ENCODE results near the gene PPFIA4.

PPFIA4 gene

GRCh38 chr1:203057911-203058675, 31.8 kb downstream of the PPFIA4 start:
- DNase-seq (ENCODE audit: low spot score), result no peak

- DNase-seq (ENCODE audit: low spot score), result no peak
These were observed 32.3 kb downstream of the PPFIA4 start for GRCh38 chr1:203058676-203058935.

- no peak for DNase-seq (ENCODE audit: low spot score)
These were observed 33.2 kb downstream of the PPFIA4 start for GRCh38 chr1:203059485-203059884.

- DNase-seq (ENCODE audit: low spot score), result no peak
These were observed 33.8 kb downstream of the PPFIA4 start for GRCh38 chr1:203060115-203060514.

- no peak for DNase-seq (ENCODE audit: low spot score)
These were observed 37.0 kb downstream of the PPFIA4 start for GRCh38 chr1:203063287-203063686.

- DNase-seq (ENCODE audit: low spot score), result no peak
These were observed 38.9 kb downstream of the PPFIA4 start for GRCh38 chr1:203065191-203065590.

- no peak for DNase-seq (ENCODE audit: low spot score)
These were observed 39.7 kb downstream of the PPFIA4 start for GRCh38 chr1:203065986-203066385.

GRCh38 chr1:203066965-203067364, 40.7 kb downstream of the PPFIA4 start:
- no peak for DNase-seq (ENCODE audit: low spot score)

GRCh38 chr1:203069030-203069747, 42.9 kb downstream of the PPFIA4 start:
- no peak for DNase-seq (ENCODE audit: low spot score)

GRCh38 chr1:203072002-203072602, 45.8 kb downstream of the PPFIA4 start:
- no peak for DNase-seq (ENCODE audit: low spot score)

- no peak for DNase-seq (ENCODE audit: low spot score)
These were observed 46.6 kb downstream of the PPFIA4 start for GRCh38 chr1:203072911-203073310.

GRCh38 chr1:203073469-203073868, 47.2 kb downstream of the PPFIA4 start:
- DNase-seq (ENCODE audit: low spot score), result no peak

- DNase-seq (ENCODE audit: low spot score), result no peak
These were observed 48.3 kb downstream of the PPFIA4 start for GRCh38 chr1:203074610-203075009.

- no peak for DNase-seq (ENCODE audit: low spot score)
These were observed 49.1 kb downstream of the PPFIA4 start for GRCh38 chr1:203075236-203076030.

- no peak for DNase-seq (ENCODE audit: low spot score)
These were observed 49.8 kb downstream of the PPFIA4 start for GRCh38 chr1:203076031-203076511.

GRCh38 chr1:203077367-203077766, 51.1 kb downstream of the PPFIA4 start:
- DNase-seq (ENCODE audit: low spot score), result no peak

GRCh38 chr1:203077956-203078355, 51.7 kb downstream of the PPFIA4 start:
- DNase-seq (ENCODE audit: low spot score), result no peak

GRCh38 chr1:203078478-203078877, 52.2 kb downstream of the PPFIA4 start:
- no peak for DNase-seq (ENCODE audit: low spot score)

GRCh38 chr1:203080456-203080855, 54.2 kb downstream of the PPFIA4 start:
- no peak for DNase-seq (ENCODE audit: low spot score)

GRCh38 chr1:203081465-203082230, 55.4 kb downstream of the PPFIA4 start:
- DNase-seq (ENCODE audit: low spot score), result no peak

GRCh38 chr1:203082231-203082505, 55.9 kb downstream of the PPFIA4 start:
- no peak for DNase-seq (ENCODE audit: low spot score)

All from hematopoietic multipotent progenitor cell treated with erythropoietin and hydrocortisone succinate and interleukin-3 and kit ligand, for 17 days (in vitro differentiated cells).